Cardiac fibroblast (primary cell): ENCODE results near the gene CST7.
"Not testable (repeated sequence)": the region's sequence is repeated elsewhere in the genome, so short reads cannot be mapped to it uniquely, and the experiment has no call there.

Source experiments
- DNase-seq, 2 donors: peaks; one replicate each; pipeline versions ENCODE4 v3.0.0 to v3.0.0-alpha.2; 2010; ENCODE audit warnings: low read depth in 2 of 2
- H3K4me3 ChIP-seq, 2 donors: replicated peaks in 1 of 2; 1 replicate in 1 of 2; 2 replicates in 1 of 2; pipeline ENCODE4 v1.5.1; 2011; ENCODE audit warnings: low read depth in 2 of 2, low read length in 2 of 2, mild to moderate bottlenecking in 2 of 2, moderate library complexity in 1 of 2
- TF ChIP-seq, protein P1 (sequence below): IDR thresholded peaks from one replicate; pipeline ENCODE4 v1.5.1; 2011; ENCODE audit warnings: low read depth, mild to moderate bottlenecking, low read length, inconsistent platforms

Gene CST7

DNA sequence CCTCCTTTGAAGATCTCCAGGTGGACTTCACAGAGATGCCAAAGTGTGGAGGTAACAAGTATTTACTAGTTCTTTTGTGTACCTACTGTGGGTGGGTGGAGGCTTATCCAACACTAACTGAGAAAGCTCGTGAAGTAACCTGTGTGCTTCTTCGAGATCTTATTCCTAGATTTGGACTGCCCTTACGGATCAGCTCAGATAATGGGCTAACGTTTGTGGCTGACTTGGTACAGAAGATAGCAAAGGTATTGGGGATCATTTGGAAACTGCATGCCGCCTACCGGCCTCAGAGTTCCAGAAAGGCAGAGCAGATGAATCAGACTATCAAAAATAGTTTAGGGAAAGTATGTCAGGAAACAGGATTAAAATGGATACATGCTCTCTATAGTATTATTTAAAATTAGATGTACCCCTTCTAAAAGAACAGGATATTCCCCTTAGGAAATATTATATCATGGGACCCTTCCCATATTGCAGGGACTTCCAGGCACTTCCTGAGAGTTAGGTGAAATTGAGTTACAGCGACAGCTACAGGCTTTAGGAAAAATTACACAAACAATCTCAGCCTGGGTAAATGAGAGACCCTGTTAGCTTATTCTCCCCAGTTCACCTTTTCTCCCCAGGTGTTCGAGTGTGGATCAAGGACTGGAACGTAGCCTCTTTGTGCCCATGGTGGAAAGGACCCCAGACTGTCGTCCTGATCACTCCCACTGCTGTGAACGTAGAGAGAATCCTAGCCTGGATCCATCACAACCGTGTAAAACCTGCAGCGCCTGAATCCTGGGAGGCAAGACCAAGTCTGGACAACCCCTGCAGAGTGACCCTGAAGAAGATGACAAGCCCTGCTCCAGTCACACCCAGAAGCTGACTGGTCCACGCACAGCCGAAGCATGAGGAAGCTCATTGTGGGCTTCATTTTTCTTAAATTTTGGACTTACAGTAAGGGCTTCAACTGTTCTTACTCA lies 18.1 kb upstream of the CST7 start:
- DNase-seq, H3K4me3 ChIP-seq: not testable (repeated sequence)
- TF ChIP-seq, protein P1, sequence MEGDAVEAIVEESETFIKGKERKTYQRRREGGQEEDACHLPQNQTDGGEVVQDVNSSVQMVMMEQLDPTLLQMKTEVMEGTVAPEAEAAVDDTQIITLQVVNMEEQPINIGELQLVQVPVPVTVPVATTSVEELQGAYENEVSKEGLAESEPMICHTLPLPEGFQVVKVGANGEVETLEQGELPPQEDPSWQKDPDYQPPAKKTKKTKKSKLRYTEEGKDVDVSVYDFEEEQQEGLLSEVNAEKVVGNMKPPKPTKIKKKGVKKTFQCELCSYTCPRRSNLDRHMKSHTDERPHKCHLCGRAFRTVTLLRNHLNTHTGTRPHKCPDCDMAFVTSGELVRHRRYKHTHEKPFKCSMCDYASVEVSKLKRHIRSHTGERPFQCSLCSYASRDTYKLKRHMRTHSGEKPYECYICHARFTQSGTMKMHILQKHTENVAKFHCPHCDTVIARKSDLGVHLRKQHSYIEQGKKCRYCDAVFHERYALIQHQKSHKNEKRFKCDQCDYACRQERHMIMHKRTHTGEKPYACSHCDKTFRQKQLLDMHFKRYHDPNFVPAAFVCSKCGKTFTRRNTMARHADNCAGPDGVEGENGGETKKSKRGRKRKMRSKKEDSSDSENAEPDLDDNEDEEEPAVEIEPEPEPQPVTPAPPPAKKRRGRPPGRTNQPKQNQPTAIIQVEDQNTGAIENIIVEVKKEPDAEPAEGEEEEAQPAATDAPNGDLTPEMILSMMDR: peak; percentile 29

DNA sequence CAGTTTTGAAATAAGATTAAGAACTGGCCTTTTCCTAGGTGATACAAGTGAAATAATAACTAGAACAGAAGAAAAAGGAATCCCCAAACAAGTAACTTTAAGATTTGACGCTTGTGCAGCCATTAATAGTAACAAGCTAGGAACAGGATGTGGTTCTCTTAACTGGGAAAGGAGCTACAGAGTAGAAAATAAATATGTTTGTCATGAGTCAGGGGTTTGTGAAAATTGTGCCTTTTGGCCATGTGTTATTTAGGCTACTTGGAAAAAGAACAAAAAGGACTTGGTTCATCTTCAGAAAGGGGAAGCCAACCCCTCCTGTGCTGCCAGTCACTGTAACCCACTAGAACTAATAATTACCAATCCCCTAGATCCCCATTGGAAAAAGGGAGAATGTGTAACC lies 17.2 kb upstream of the CST7 start:
- not testable (repeated sequence) for H3K4me3 ChIP-seq
- peak in 1 of 2 donors; percentile 22 for DNase-seq

DNA sequence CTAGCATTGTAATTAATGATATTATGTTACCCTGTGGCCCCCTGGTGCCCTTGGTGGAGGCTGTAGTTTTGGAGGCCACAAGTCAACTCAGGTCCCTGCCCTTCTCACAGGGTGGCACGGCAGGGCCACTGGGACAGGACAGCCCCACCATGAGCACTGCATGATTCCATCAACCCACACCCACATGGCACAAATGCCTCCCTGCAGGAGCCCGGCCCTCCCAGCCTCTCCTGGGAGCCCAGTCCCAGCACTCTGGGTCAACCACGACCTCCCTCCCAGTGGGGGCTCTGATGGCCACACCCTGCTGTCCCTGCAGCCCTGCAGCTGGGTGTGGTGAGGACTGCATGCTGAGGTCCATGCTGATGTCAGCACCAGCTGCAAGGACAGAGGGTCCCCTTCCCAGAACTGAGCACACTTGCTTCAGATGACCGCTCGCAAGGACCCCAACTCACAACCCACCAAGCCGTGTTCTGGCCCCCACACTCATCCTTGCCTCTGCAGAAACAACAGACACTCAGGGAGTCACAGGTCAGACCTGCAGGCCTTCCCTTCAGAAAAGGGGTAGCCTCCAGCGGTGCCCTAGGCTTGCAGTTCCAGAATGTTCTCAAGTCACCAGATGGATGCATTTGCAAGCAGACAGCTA lies 15.7 kb upstream of the CST7 start:
- DNase-seq: no peak
- no peak overlapping the region for H3K4me3 ChIP-seq
- TF ChIP-seq, protein P1: no peak

DNA sequence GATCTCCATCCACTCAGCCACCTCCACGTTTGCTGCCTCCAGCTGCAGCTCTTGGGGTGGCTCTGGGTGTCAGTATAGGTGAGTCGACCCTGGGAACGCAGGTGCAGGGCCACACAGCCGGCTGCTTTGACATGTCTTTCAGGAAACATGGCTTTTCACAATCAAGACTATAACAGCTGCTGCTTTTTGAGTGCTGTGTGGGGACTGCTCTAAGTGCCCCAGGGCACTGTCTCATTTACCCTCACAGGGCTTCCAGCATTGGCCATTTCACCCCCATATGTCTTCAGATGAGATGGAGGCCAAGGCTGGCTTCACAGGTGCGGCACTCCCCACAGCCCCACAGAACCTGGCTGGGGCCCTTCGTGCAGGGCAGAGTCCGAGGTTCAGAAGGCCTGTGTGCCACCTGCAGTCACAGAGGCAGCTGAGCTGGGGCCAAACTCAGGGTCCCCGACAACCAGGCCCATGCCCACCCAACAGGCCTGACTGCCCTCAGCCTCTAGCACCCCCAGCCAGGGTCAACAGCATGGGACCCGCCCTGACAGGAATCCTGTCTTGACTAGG lies 14.9 kb upstream of the CST7 start:
- no peak for DNase-seq
- H3K4me3 ChIP-seq: no peak overlapping the region
- TF ChIP-seq, protein P1: no peak

DNA sequence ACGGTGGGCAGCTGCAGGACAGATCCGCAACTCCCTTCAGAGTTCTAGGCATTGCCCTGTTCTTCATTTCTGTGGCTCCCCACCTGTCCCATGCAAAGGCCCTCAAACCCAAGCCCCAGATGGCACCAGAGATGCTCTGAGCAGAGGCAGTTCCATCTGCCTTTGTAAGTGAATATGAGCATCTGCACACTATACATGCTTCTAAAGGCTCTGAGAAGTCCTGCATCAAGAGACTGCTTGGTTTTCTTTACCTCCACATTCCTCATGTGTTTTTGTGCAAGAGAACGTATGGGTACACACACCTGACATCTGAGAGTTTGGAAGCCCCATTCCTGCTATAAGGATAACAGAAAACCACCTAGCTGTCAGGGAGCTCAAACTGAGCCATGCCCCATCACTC lies 14.4 kb upstream of the CST7 start:
- TF ChIP-seq, protein P1: no peak
- no peak for DNase-seq
- H3K4me3 ChIP-seq: no peak overlapping the region

DNA sequence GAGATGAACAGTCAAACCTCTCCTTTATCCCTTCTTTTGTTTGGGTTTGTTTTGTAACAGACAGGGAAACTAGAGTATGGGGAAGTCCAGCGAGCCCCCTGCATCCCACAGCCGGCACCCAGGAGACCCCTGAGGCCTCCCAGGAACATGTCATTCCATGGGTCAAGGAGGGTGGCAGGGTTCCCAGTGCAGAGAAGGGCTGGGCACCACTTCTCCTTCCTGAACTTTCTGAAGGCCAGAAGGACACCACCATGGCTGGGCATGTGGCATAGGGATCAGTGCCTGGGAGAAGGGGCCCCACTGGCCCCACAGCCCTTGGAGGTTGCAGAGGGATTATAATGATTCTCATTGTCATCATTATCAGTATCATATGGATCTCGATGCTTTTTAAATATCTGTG lies 13.9 kb upstream of the CST7 start:
- no peak for DNase-seq
- no peak overlapping the region for H3K4me3 ChIP-seq
- TF ChIP-seq, protein P1: no peak
